GM21825 (cell line): ENCODE measurements around the gene FAM72C.
A peak's percentile ranks its signal among the peaks of the same experiment; 100 is the strongest.
"Not testable (repeated sequence)": the region's sequence is repeated elsewhere in the genome, so short reads cannot be mapped to it uniquely, and the experiment has no call there.

Experiments
- ATAC-seq: cut with Tn5 transposase; IDR thresholded peaks from one replicate; pipeline ENCODE4 v1.9.1; 2021; ENCODE audit warnings: mild to moderate bottlenecking, moderate library complexity; ENCODE audit not compliant: unreplicated experiment

Gene FAM72C

GRCh38 chr1:143987868-143988267, 16.1 kb upstream of the FAM72C start:
- ATAC-seq: not testable (repeated sequence)

GRCh38 chr1:143984721-143985473, 13.1 kb upstream of the FAM72C start:
- not testable (repeated sequence) for ATAC-seq

- not testable (repeated sequence) for ATAC-seq
Measured at GRCh38 chr1:143974416-143974815, 2.6 kb upstream of the FAM72C start.

GRCh38 chr1:143973876-143974414, 2.2 kb upstream of the FAM72C start:
- not testable (repeated sequence) for ATAC-seq

GRCh38 chr1:143972753-143973326, 1.1 kb upstream of the FAM72C start:
- peak; percentile 5 for ATAC-seq

- not testable (repeated sequence) for ATAC-seq
Measured at GRCh38 chr1:143965860-143966259, 5.9 kb downstream of the FAM72C start.

GRCh38 chr1:143964294-143964693, 7.5 kb downstream of the FAM72C start:
- not testable (repeated sequence) for ATAC-seq

GRCh38 chr1:143955930-143956329, 15.9 kb downstream of the FAM72C start:
- ATAC-seq: not testable (repeated sequence)

- not testable (repeated sequence) for ATAC-seq
Measured at GRCh38 chr1:143952913-143953312, 18.9 kb downstream of the FAM72C start.

GRCh38 chr1:143951485-143952391, 20.0 kb downstream of the FAM72C start:
- not testable (repeated sequence) for ATAC-seq

GRCh38 chr1:143947749-143948148, 24.0 kb downstream of the FAM72C start:
- not testable (repeated sequence) for ATAC-seq

GRCh38 chr1:143945253-143945652, 26.5 kb downstream of the FAM72C start:
- not testable (repeated sequence) for ATAC-seq

GRCh38 chr1:143944576-143945240, 27.1 kb downstream of the FAM72C start:
- ATAC-seq: not testable (repeated sequence)

GRCh38 chr1:143943319-143943978, 28.3 kb downstream of the FAM72C start:
- not testable (repeated sequence) for ATAC-seq

- ATAC-seq: not testable (repeated sequence)
Measured at GRCh38 chr1:143942238-143942860, 29.4 kb downstream of the FAM72C start.

GRCh38 chr1:143939666-143940065, 32.1 kb downstream of the FAM72C start:
- not testable (repeated sequence) for ATAC-seq

GRCh38 chr1:143938922-143939321, 32.9 kb downstream of the FAM72C start:
- ATAC-seq: not testable (repeated sequence)

GRCh38 chr1:143936457-143937115, 35.2 kb downstream of the FAM72C start:
- not testable (repeated sequence) for ATAC-seq

- not testable (repeated sequence) for ATAC-seq
Measured at GRCh38 chr1:143919127-143919526, 52.7 kb downstream of the FAM72C start.
